A549 (cell line): ENCODE measurements around the gene SNAP91. TPM values are rescaled to one million over a fixed set of nuclear protein-coding genes. Genes with fewer than 3 reads are reported as not detected.
A peak's percentile ranks its signal among the peaks of the same experiment; 100 is the strongest.

Experiments
- ATAC-seq, 2 experiments: fragments of 200-7000 bp in 1 of 2; fragments of >200 bp in 1 of 2; cut with Nextera tagmentation in 1 of 2; cut with Tn5 transposase in 1 of 2; 3 replicates each; pipeline versions ENCODE4 v1.8.0 to v1.9.1; 2018 to 2020; ENCODE audit warnings: mild to moderate bottlenecking in 1 of 2, moderate library complexity in 1 of 2
- CTCF ChIA-PET: fragments of 300-600 bp; sonication (Branson Sonifier 250); formaldehyde crosslinking; extraction: SDS; loops from one replicate; lab custom pipeline; 2021; ENCODE audit warnings: antibody characterized with exemption, inconsistent platforms; lab: Yijun Ruan, JAX
- POLR2A ChIA-PET: fragments of 350-600 bp; formaldehyde crosslinking; extraction: SDS; loops from one replicate; lab custom pipeline; 2021; ENCODE audit warnings: antibody characterized with exemption, inconsistent platforms; lab: Yijun Ruan, JAX
- DNase-seq, 2 experiments: peaks; one replicate each; pipeline versions ENCODE4 v3.0.0 to v3.0.0-alpha.2; 2011 to 2016; ENCODE audit warnings: low read depth in 1 of 2, low spot score in 1 of 2
- FAIRE-seq: peaks from 2 replicates; lab custom pipeline; 2011; peaks lifted over from hg19 to GRCh38; lab: Jason Lieb, UNC
- H3K27ac ChIP-seq, 2 experiments: fragments of >200 bp; sonication (Bioruptor Twin); formaldehyde crosslinking; 3 replicates each; pipeline ENCODE4 v1.5.1; 2016 to 2017
- H3K4me1 ChIP-seq: fragments of >200 bp; sonication (Bioruptor Twin); formaldehyde crosslinking; 3 replicates; pipeline ENCODE4 v1.6.1; 2016
- H3K4me2 ChIP-seq: fragments of >200 bp; sonication (Bioruptor Twin); formaldehyde crosslinking; 3 replicates; pipeline ENCODE4 v1.6.1; 2016
- H3K4me3 ChIP-seq: fragments of >200 bp; sonication (Bioruptor Twin); formaldehyde crosslinking; 3 replicates; pipeline ENCODE4 v1.5.1; 2016
- H3K9me3 ChIP-seq: fragments of >200 bp; sonication (Bioruptor Twin); formaldehyde crosslinking; 3 replicates; pipeline ENCODE4 v1.6.1; 2016
- CBX2 ChIP-seq: fragments of 200-600 bp; sonication (generic); IDR thresholded peaks from 2 replicates; pipeline ENCODE4 v1.6.1; 2016; ENCODE audit warnings: low read depth, mild to moderate bottlenecking, borderline replicate concordance
- CBX8 ChIP-seq: fragments of 200-600 bp; sonication (generic); IDR thresholded peaks from 2 replicates; pipeline ENCODE4 v1.6.1; 2016
- EP300 ChIP-seq, 2 experiments: fragments of >200 bp; sonication (Bioruptor Twin); formaldehyde crosslinking; IDR thresholded peaks; 2 replicates in 1 of 2; 3 replicates in 1 of 2; pipeline ENCODE4 v1.6.1; 2016 to 2017
- FOSL2 ChIP-seq, 2 experiments: fragments of 450-650 bp in 1 of 2; fragments of >200 bp in 1 of 2; sonication (Bioruptor Twin) in 1 of 2; formaldehyde crosslinking; IDR thresholded peaks; 2 replicates each; pipeline versions ENCODE4 v1.5.0 to v1.6.1; 2016 to 2020; ENCODE audit warnings: mild to moderate bottlenecking in 1 of 2, moderate library complexity in 1 of 2
- FOXS1 ChIP-seq: fragments of 250-450 bp; sonication (Bioruptor Pico); IDR thresholded peaks from 2 replicates; pipeline ENCODE4 v1.5.0; 2020; ENCODE audit warnings: mild to moderate bottlenecking, moderate library complexity
- GATA3 ChIP-seq: IDR thresholded peaks from 2 replicates; pipeline ENCODE4 v1.6.1; 2012; ENCODE audit warnings: borderline replicate concordance
- HDAC2 ChIP-seq: fragments of 200-600 bp; sonication (generic); IDR thresholded peaks from 2 replicates; pipeline ENCODE4 v1.6.1; 2016
- HES2 ChIP-seq: fragments of >200 bp; sonication (Bioruptor Twin); formaldehyde crosslinking; IDR thresholded peaks from 2 replicates; pipeline ENCODE4 v1.6.1; 2016
- HEYL ChIP-seq: fragments of 250-450 bp; sonication (Bioruptor Pico); IDR thresholded peaks from 2 replicates; pipeline ENCODE4 v1.8.0; 2021; ENCODE audit warnings: mild to moderate bottlenecking, moderate library complexity
- HMGXB4 ChIP-seq: fragments of 250-450 bp; sonication (Bioruptor Pico); IDR thresholded peaks from 2 replicates; pipeline ENCODE4 v1.5.0; 2021; ENCODE audit warnings: mild to moderate bottlenecking, moderate library complexity, borderline replicate concordance
- HOXB13 ChIP-seq: fragments of 250-450 bp; sonication (Bioruptor Pico); IDR thresholded peaks from 2 replicates; pipeline ENCODE4 v1.5.0; 2020; ENCODE audit warnings: low read depth, mild to moderate bottlenecking, moderate library complexity
- KDM1A ChIP-seq: fragments of 200-600 bp; sonication (generic); IDR thresholded peaks from 2 replicates; pipeline ENCODE4 v1.6.1; 2016; ENCODE audit warnings: low read depth, mild to moderate bottlenecking
- MAX ChIP-seq: IDR thresholded peaks from 2 replicates; pipeline ENCODE4 v1.6.1; 2012
- NR3C1 ChIP-seq: fragments of >200 bp; sonication (Bioruptor Twin); formaldehyde crosslinking; IDR thresholded peaks from 3 replicates; pipeline ENCODE4 v1.6.1; 2017
- PBX3 ChIP-seq: IDR thresholded peaks from 2 replicates; pipeline ENCODE4 v1.6.1; 2012
- POLR2A ChIP-seq: IDR thresholded peaks from 2 replicates; pipeline ENCODE4 v1.6.1; 2012; ENCODE audit warnings: mild to moderate bottlenecking, low read length
- POLR2AphosphoS2 ChIP-seq: conservative IDR thresholded peaks from 2 replicates; pipeline ENCODE4 v1.6.1; 2012; ENCODE audit warnings: low read length, improper control_type of control experiment, inconsistent platforms
- RCOR1 ChIP-seq: fragments of 150-350 bp; IDR thresholded peaks from 2 replicates; pipeline ENCODE4 v1.6.1; 2014; ENCODE audit warnings: antibody characterized with exemption, low read length, low read depth
- RFX5 ChIP-seq: fragments of 450-650 bp; IDR thresholded peaks from 2 replicates; pipeline ENCODE4 v1.7.1; 2014; ENCODE audit warnings: antibody characterized with exemption, mild to moderate bottlenecking, moderate library complexity
- SMC3 ChIP-seq: fragments of >200 bp; sonication (Bioruptor Twin); formaldehyde crosslinking; IDR thresholded peaks from 3 replicates; pipeline ENCODE4 v1.6.1; 2018; ENCODE audit warnings: inconsistent platforms
- TFCP2L1 ChIP-seq: fragments of 250-450 bp; sonication (Bioruptor Pico); IDR thresholded peaks from 2 replicates; pipeline ENCODE4 v1.5.0; 2021; ENCODE audit warnings: mild to moderate bottlenecking
- USF2 ChIP-seq: fragments of 450-650 bp; IDR thresholded peaks from 2 replicates; pipeline ENCODE4 v1.6.1; 2014; ENCODE audit warnings: antibody characterized with exemption
- ZC3H11A ChIP-seq: fragments of 450-650 bp; IDR thresholded peaks from 2 replicates; pipeline ENCODE4 v1.6.1; 2014; ENCODE audit warnings: antibody characterized with exemption, mild to moderate bottlenecking
- ZSCAN20 ChIP-seq: fragments of 250-450 bp; sonication (Bioruptor Pico); IDR thresholded peaks from 2 replicates; pipeline ENCODE4 v1.8.0; 2022; ENCODE audit warnings: mild to moderate bottlenecking, moderate library complexity
- WGBS: methylation state at CpG from one replicate; pipeline ENCODE4 v1.1.6; 2017; ENCODE audit errors: missing lambda C conversion rate; 5-methylcytosine and 5-hydroxymethylcytosine counted together
- polyA plus RNA-seq, 4 experiments: library from polyadenylated mRNA; depleted of rRNA in 3 of 4; stranded (reverse); fragments of >200 nt; fragmentation: RNase III in 1 of 4; extraction: RNeasy Plus Mini Kit Qiagen cat#74134 plus additional on column Dnase treatment in 1 of 4; gene quantifications; 2 replicates in 3 of 4; 3 replicates in 1 of 4; pipeline ENCODE4 v1.2.3, GENCODE V29; 2011 to 2017

Gene SNAP91
- polyA plus RNA-seq, 2 of the 4 experiments (the other 2 are of a cell fraction): 0.13 to 0.39 TPM

GRCh38 chr6:83711958-83712357 lies 3.1 kb upstream of the SNAP91 start:
- POLR2A ChIA-PET: no interaction called here
- Histone ChIP-seq H3K4me2 (no peak overlapping the region), H3K4me3 (no peak overlapping the region), H3K4me1 (no peaks in the 10 kb centered on the region), H3K27ac (no peak overlapping the region), H3K9me3 (peaks cover 5% of the 10 kb centered on the region; the same call in 2 of the 3 replicates)
- no peak for TF ChIP-seq POLR2AphosphoS2
- no peak for TF ChIP-seq FOXS1 (CRISPR knock-in tag)
- no peak for TF ChIP-seq GATA3
- TF ChIP-seq RCOR1: no peak
- TF ChIP-seq KDM1A: no peak
- TF ChIP-seq USF2: no peak
- TF ChIP-seq PBX3: no peak
- TF ChIP-seq EP300 (IDR thresholded peaks at IDR 0.05): no peak
- TF ChIP-seq FOSL2 (IDR thresholded peaks at IDR 0.05): no peak
- TF ChIP-seq FOSL2 (CRISPR knock-in tag; IDR thresholded peaks at IDR 0.05): no peak
- no peak for TF ChIP-seq RFX5
- TF ChIP-seq NR3C1: no peak
- TF ChIP-seq HOXB13 (CRISPR knock-in tag): no peak
- TF ChIP-seq HDAC2: no peak
- TF ChIP-seq TFCP2L1: no peak
- CTCF ChIA-PET: no interaction called here
- ATAC-seq (no peak), DNase-seq (no peak), FAIRE-seq (no peak)

GRCh38 chr6:83709748-83710050 lies 798 bp upstream of the SNAP91 start:
- Histone ChIP-seq H3K27ac (no peak overlapping the region), H3K4me2 (peak overlapping the region; percentile 96), H3K4me3 (peak overlapping the region; percentile 69), H3K9me3 (peaks cover 5% of the 10 kb centered on the region; the same call in 2 of the 3 replicates), H3K4me1 (no peaks in the 10 kb centered on the region)
- FAIRE-seq (no peak), ATAC-seq (no peak), DNase-seq (no peak)
- 89% methylated on average over 8 of the region's 8 CpGs for WGBS
- POLR2A ChIA-PET: no interaction called here
- CTCF ChIA-PET: no interaction called here
- TF ChIP-seq PBX3 (no peak), CBX8 (no peak), HES2 (no peak), HMGXB4 (CRISPR knock-in tag) (no peak), CBX2 (no peak), MAX (no peak), ZC3H11A (no peak), ZSCAN20 (CRISPR knock-in tag) (no peak), SMC3 (no peak), POLR2A (no peak), HEYL (CRISPR knock-in tag) (no peak)
